GM12874 (cell line): Measurements from ENCODE around the gene SSRP1.

ENCODE experiments used
- TF ChIP-seq, protein P1 (sequence below): IDR thresholded peaks from 2 replicates; pipeline ENCODE4 v1.5.1; 2011; ENCODE audit warnings: low read depth, mild to moderate bottlenecking, control low read depth, low read length, moderate library complexity; ENCODE audit not compliant: insufficient read depth

SSRP1 gene

DNA sequence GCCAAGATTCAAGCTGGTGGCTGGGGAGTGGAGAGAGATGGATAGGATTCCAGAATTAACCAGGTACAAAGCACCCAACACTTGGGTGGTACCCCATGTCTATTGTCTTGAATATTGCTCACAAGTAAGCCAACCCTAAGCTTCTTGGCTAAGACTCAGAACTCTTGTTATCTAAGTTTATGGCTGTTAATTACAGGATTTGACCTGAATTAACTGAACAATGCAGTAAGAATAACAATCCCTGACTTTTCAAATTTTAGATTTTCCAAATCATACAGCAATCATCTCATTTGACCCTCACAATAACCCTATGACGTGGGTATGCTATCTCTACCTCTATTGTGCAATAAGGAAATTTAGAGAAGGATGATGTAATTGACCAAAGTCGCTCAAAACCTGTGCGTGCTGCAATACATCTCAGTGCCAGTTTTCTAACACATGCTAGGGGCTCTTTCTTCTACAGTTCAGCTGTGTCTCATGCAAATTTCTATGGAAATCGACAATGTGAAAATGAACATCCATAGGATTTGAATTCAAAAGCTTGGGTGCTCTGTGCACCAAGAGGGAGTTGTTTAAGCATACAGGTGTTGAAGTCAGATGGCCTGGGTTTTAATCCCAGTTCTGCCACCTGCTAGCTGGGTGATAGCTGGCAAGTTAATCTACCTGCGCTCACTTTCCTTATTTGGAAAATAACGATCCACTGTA lies 58.6 kb downstream of the SSRP1 start:
- TF ChIP-seq, protein P1, sequence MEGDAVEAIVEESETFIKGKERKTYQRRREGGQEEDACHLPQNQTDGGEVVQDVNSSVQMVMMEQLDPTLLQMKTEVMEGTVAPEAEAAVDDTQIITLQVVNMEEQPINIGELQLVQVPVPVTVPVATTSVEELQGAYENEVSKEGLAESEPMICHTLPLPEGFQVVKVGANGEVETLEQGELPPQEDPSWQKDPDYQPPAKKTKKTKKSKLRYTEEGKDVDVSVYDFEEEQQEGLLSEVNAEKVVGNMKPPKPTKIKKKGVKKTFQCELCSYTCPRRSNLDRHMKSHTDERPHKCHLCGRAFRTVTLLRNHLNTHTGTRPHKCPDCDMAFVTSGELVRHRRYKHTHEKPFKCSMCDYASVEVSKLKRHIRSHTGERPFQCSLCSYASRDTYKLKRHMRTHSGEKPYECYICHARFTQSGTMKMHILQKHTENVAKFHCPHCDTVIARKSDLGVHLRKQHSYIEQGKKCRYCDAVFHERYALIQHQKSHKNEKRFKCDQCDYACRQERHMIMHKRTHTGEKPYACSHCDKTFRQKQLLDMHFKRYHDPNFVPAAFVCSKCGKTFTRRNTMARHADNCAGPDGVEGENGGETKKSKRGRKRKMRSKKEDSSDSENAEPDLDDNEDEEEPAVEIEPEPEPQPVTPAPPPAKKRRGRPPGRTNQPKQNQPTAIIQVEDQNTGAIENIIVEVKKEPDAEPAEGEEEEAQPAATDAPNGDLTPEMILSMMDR: no peak

DNA sequence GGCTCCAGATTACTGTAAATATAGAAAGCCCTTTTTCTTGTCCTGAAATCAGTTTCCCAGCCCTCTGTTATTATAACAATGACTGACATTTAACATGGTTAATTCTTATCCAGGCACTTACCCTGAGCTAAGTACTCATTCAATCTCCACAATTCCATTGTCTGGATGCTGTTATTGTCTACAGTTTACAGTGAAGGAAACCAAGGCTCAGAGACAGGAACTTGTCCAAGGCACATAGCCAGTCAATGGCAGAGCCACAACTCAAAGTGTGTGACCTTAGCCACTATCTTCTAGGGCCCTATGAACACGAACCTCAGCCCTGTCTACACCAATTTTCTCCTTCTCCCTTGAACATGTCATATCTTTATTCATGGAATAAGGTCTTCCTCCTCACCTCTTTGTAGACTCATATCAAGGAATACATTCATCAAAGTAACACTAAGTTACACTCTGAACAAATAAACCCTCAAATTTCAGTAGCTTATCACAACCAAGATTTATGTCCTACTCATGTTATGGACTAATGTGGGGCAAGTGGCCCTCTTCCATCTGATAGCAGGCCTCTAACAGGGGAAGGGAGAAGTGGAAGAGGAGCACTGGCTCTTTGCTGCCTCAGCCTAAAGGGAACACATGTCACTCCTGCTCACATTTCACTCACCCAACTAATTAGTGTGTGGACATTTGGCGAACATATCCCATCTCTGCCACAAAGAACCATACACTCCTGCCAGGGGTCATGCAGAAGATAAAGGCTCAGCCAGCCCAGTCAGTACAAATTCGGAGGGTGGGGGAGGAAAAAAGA lies 59.3 kb downstream of the SSRP1 start:
- TF ChIP-seq, protein P1: no peak
